ENCODE results near the gene UST. TPM values are rescaled to one million over a fixed set of nuclear protein-coding genes. Genes with fewer than 3 reads are reported as not detected.
"Not testable (repeated sequence)": the region's sequence is repeated elsewhere in the genome, so short reads cannot be mapped to it uniquely, and the experiment has no call there.

Gene UST
- total RNA-seq, 1 donor from 2014 or later: 4.4 TPM

- ATAC-seq (no peak), DNase-seq (ENCODE audit: missing footprints) (no peak)
- intact Hi-C loops (cut with DNase I): loop anchor here (10.0 kb wide), 1 partner anchor 115 kb away; no protein-coding TSS in a partner anchor
These were observed 13.4 kb downstream of the UST start for GRCh38 chr6:148760258-148760534.

DNA sequence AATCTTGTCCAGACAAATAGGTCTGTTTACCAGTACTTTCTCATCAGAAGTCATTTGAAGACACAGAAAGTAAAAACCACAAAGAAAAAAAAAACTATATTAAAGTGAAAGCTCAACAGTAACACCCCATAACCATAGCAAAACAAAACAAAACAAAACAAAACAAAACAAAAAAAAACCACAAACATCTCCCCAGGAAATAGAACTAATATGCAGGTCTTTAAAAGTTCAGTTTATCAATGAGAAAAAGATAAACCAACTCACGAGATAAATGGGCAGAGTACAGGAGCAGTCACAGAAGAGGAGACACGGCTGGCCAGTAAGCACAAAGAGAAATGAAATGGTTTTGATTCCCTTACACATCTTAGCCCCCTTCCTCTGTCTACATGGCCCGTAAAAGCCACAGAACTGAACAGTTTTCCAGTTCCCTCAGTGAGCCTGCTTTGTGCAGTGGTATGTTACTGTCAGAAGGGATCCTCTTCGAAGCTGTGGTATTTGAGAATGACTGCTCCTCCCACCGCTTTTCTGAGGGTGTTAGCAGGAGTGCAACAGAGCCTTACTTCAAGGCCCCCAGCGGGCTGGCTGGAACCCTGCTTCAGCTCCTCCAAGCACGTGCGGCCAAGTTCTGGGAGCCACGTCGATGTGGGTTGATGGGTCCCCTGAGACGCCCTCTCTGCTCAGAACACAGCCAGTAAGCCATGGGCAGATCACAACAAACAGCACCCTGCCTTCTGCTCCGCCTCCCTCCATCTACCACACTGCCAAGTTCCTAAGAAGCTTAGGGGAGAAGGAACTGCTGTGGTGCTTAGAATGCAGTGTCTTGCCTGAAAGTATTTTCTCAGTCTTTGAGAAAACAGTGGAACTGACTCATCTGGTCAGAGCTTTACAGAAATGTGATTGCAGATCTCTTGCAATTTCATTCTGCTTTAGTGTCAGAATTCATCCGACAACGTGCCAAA, 14.0 kb downstream of the UST start:
- ATAC-seq (peak; percentile 93), DNase-seq (ENCODE audit: missing footprints) (peak; percentile 88)
- intact Hi-C loops (cut with DNase I): loop anchor here (10.0 kb wide), 1 partner anchor 114 kb away; no protein-coding TSS in a partner anchor

GRCh38 chr6:148761527-148762011, 14.7 kb downstream of the UST start:
- intact Hi-C loops (cut with DNase I): loop anchor here (10.0 kb wide), 1 partner anchor 113 kb away; no protein-coding TSS in a partner anchor
- ATAC-seq (peak; percentile 30), DNase-seq (ENCODE audit: missing footprints) (no peak)

DNA sequence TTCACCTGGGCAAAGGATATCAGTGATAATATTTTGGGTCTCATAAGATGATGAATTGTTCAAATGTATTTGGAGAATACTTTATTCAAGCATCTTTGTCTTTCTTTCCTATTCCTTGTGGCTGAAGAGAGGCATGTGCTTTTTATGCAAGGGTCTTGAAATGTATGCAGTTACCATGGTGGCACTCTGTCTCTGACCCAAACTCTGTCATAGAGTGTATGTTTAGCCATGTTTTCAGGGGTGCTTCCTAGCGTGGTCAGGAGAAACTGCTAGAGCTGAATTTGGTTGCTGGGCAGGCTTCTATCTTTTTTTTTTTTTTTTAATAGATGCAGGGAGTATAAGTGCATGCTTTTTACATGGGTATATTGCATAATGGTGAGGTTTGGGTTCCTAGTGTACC, 15.4 kb downstream of the UST start:
- ATAC-seq: no peak
- intact Hi-C loops (cut with DNase I): loop anchor here (10.0 kb wide), 1 partner anchor 113 kb away; no protein-coding TSS in a partner anchor
- DNase-seq (ENCODE audit: missing footprints): no peak

- intact Hi-C loops (cut with DNase I): loop anchor here (10.0 kb wide), 1 partner anchor 110 kb away; no protein-coding TSS in a partner anchor
- ATAC-seq: not testable (repeated sequence)
These were observed 17.6 kb downstream of the UST start for GRCh38 chr6:148764259-148765020.

DNA sequence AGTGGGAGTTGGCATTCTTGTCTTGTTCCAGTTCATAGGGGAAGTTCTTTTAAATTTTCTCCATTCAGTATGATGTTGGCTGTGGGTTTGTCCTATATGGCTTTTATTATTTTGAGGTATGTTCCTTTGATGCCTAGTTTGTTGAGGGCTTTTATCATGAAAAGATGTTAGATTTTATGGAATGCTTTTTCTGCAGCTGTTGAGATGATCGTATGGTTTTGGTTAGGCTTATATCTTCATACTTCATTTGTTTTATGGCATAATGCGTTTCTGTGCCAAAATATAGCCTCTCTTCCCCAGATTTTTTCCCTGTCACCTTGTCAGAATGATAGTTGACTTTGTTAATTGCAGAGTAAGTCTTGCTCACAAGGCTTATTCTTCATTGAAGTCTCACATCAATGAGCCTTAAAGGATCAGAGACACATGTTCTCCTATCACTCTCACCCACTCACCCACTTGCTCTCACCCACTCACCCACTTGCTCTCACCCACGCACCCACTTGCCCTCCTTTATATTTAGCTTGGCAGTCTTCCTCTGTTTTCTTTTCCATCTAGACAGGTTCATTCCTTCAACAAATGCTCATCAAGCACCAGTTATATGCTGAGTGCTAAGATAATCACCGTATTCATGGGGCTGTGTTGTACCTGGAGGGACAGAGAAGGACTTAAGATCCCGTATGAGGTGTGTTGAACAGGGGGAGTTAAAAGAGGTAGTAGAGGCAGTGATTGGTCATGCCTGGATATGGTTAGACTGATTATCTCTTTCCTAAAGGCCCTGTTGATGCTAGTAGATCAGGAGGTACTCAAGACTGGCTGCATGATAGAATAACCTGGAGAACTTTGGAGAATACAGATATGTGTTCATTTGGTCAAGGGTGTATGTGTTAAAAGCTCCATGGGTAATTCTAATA, 19.3 kb downstream of the UST start:
- DNase-seq (ENCODE audit: missing footprints): no peak
- intact Hi-C loops (cut with DNase I): loop anchor here (10.0 kb wide), 1 partner anchor 109 kb away; no protein-coding TSS in a partner anchor
- no peak for ATAC-seq

More at GRCh38 chr6:148764259-148765020, 17.6 kb downstream of the UST start:
- DNase-seq (ENCODE audit: missing footprints): not testable (repeated sequence)

GRCh38 chr6:148768646-148769270, 21.9 kb downstream of the UST start:
- no peak for DNase-seq (ENCODE audit: missing footprints)
- ATAC-seq: peak; percentile 71
- intact Hi-C loops (cut with DNase I): loop anchor here (10.0 kb wide), 1 partner anchor 106 kb away; no protein-coding TSS in a partner anchor

DNA sequence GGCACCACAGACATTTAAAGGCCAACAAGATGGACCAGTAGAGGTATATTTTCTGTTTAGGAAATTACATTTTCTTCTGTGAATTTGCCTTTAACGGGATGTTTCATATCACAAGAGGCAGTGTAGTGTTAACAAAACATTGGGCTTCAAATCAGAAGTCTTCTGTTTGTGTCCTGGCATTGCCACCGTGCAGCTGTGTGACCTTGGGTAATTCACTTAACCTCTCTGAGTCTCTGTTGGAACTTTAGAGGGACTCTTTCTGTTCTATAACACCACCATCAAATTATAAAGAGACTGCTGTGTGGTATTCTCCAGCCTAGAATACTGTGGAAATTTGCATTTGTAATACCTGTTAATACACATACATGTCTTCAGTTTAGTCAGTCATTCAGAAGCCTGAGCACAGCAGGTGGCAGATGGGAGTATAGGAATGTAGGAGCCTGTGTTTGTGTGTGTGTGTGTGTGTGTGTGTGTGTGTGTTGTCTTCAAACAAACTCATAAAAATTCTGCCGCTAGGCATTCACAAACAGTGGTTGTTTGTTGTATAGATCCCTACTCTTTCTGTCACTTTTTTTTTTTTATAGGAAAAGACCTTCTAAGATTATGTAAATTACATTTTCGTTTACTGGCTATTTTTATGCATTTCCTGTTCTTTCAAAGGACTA, 22.6 kb downstream of the UST start:
- intact Hi-C loops (cut with DNase I): loop anchor here (10.0 kb wide), 1 partner anchor 105 kb away; no protein-coding TSS in a partner anchor
- DNase-seq (ENCODE audit: missing footprints) (no peak), ATAC-seq (no peak)

- no peak for ATAC-seq
- intact Hi-C loops (cut with DNase I): no loop called here
These were observed 23.8 kb downstream of the UST start for GRCh38 chr6:148770408-148771211.

DNA sequence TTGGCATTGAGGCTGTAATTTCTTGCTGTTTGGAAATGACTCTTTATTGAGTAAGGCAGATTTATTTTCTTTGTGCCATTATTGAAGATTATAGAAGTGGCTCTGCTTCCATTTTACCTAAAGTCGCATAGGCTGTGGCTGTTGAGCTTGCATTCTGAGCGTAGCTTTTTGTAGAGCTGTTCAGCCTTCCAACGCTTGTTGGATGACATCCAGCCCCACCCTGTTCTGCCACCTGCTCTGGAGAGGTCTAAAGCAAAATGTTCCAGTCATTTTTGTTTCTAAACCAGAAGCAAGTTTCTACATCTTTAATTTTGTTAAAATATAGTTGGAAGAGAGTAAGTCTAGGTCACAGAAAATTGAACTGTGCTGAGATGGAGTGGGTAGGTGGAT, 24.4 kb downstream of the UST start:
- intact Hi-C loops (cut with DNase I): no loop called here
- ATAC-seq (no peak), DNase-seq (ENCODE audit: missing footprints) (no peak)

More at GRCh38 chr6:148770408-148771211, 23.8 kb downstream of the UST start:
- DNase-seq (ENCODE audit: missing footprints): no peak

- DNase-seq (ENCODE audit: missing footprints) (no peak), ATAC-seq (no peak)
- intact Hi-C loops (cut with DNase I): no loop called here
These were observed 25.2 kb downstream of the UST start for GRCh38 chr6:148771896-148772554.

- ATAC-seq: no peak
- intact Hi-C loops (cut with DNase I): no loop called here
- DNase-seq (ENCODE audit: missing footprints): no peak
These were observed 28.3 kb downstream of the UST start for GRCh38 chr6:148775161-148775560.

DNA sequence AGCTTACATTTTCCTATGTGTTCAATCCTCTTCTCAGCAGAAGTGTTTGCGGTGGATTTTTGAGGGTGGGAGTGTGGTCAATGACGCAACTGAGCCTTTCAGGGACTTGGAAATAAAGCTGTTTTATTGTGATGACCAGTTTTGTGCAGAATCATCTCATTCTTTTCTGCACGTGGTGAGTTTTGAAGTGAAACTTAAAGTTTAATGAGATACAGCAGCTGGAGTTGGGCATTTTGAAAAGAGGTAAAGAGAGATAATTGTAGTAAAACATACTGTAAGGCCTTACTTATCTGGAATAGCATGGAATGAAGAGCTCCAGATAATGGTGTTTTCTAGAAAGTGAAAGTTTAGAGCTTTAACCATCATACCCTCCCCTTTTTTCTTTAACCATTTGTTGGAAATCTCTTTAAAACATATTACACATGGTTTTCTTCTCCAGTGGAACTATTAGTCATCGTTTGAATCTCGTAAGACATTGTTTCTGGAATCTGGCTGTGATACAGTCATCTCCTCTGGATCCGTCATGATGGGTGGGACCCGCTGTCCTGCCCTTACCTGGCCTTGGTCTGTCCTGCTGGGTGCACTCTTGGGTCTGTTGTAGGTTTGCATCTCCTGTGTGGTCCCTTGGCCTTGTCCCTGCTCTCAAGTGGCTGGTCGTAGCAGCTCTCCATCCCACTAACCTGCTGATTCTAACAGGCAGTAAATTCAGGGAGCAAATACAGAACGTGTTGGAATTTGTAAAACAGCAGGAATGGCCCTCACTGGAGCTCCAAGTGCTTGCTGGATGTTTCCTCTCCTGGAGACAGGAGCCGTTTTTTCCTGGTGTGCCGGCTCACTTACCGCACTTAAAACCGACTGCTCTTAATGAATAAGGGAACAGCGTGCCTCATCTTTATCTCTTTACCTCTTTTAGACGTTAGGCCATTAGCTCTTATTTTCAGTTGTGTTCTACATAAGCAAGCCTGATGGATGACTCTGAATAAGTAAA, 29.8 kb downstream of the UST start:
- DNase-seq (ENCODE audit: missing footprints) (no peak), ATAC-seq (no peak)
- intact Hi-C loops (cut with DNase I): no loop called here

DNA sequence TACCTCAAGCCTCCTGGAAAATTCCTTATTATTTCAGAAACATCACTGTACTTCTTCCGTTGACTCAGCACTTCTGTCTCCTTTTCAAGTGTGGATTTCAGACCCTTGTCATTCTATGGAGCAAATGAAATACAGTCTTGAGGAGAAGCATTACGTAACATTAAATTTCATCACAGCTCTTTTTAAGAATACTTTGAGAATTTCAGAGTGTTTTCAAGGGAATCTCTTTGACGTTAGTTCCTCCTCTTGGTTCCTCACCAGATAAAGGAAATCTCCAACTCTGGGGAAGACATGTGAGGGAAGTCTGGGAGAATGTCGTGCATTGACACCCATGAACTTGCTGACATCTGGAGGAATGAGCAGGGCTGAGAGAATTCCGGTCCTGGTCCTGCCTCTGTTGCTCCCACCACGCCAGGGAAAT, 32.3 kb downstream of the UST start:
- DNase-seq (ENCODE audit: missing footprints): no peak
- intact Hi-C loops (cut with DNase I): no loop called here
- ATAC-seq: peak; percentile 72

DNA sequence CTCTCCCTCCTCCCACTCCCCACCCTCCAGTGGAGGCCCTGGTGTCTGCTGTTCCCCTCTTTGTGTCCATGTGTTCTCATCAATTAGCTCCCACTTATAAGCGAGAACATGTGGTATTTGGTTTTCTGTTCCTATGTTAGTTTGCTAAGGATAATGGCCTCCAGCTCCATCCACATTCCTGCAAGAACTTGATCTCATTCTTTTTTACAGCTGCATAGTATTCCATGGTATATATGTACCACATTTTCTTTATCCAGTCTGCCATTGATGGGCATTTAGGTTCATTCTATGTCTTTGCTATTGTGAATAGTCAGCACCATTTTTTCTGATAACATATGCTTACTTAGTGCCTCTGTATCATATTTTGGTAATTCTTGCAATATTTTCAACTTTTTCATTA, 33.6 kb downstream of the UST start:
- ATAC-seq; intact Hi-C loops (cut with DNase I); DNase-seq (ENCODE audit: missing footprints): not testable (repeated sequence)
